GM18861 (cell line): Measurements from ENCODE around the gene ZNF93.
"Not testable (repeated sequence)": the region's sequence is repeated elsewhere in the genome, so short reads cannot be mapped to it uniquely, and the experiment has no call there.

Experiments used
- ATAC-seq: cut with Tn5 transposase; IDR thresholded peaks from one replicate; pipeline ENCODE4 v1.9.1; 2021; ENCODE audit not compliant: unreplicated experiment

ZNF93 gene

GRCh38 chr19:19900729-19901444, at the start of gene ZNF93:
ZNF93 (plus strand) TSS chr19:19900946; CDS start chr19:19901089, 143 bp downstream.
- ATAC-seq: peak; percentile 81

GRCh38 chr19:19851740-19852139, 49.0 kb upstream of the ZNF93 start:
- ATAC-seq: not testable (repeated sequence)

GRCh38 chr19:19858751-19859150, 42.0 kb upstream of the ZNF93 start:
- ATAC-seq: no peak

- ATAC-seq: no peak
Observed at GRCh38 chr19:19860756-19861390, 39.9 kb upstream of the ZNF93 start.

- ATAC-seq: peak; percentile 93
Observed at GRCh38 chr19:19865750-19866610, 34.8 kb upstream of the ZNF93 start, which contains the start of gene ZNF253. ZNF253 (plus strand) TSS chr19:19865882; CDS start chr19:19865997, 115 bp downstream.

GRCh38 chr19:19866611-19867248, 34.0 kb upstream of the ZNF93 start:
- ATAC-seq: no peak

GRCh38 chr19:19870086-19870485, 30.7 kb upstream of the ZNF93 start:
- not testable (repeated sequence) for ATAC-seq

- ATAC-seq: no peak
Observed at GRCh38 chr19:19871932-19872331, 28.8 kb upstream of the ZNF93 start.

- no peak for ATAC-seq
Observed at GRCh38 chr19:19873381-19873780, 27.4 kb upstream of the ZNF93 start.

- ATAC-seq: no peak
Observed at GRCh38 chr19:19877724-19878123, 23.0 kb upstream of the ZNF93 start.

- ATAC-seq: no peak
Observed at GRCh38 chr19:19884583-19884982, 16.2 kb upstream of the ZNF93 start.

- ATAC-seq: not testable (repeated sequence)
Observed at GRCh38 chr19:19892055-19892941, 8.4 kb upstream of the ZNF93 start.

GRCh38 chr19:19900139-19900728, 512 bp upstream of the ZNF93 start:
- ATAC-seq: peak; percentile 2

- ATAC-seq: not testable (repeated sequence)
Observed at GRCh38 chr19:19907551-19907950, 6.8 kb downstream of the ZNF93 start.

- no peak for ATAC-seq
Observed at GRCh38 chr19:19909654-19910053, 8.9 kb downstream of the ZNF93 start.

GRCh38 chr19:19911150-19911549, 10.4 kb downstream of the ZNF93 start:
- no peak for ATAC-seq

- ATAC-seq: no peak
Observed at GRCh38 chr19:19914596-19914995, 13.8 kb downstream of the ZNF93 start.

GRCh38 chr19:19930417-19930816, 29.7 kb downstream of the ZNF93 start:
- ATAC-seq: not testable (repeated sequence)
